ENCODE measurements around the gene MRPS18A. TPM values are rescaled to one million over a fixed set of nuclear protein-coding genes. Genes with fewer than 3 reads are reported as not detected.
A peak's percentile ranks its signal among the peaks of the same experiment; 100 is the strongest.

MRPS18A gene
- total and polyA plus RNA-seq, 9 of the 15 experiments (the other 6 are each of a cell fraction or from before 2014, with no cell fraction given) = 87.5 to 243 (median 125) TPM

GRCh38 chr6:43697421-43697820 is 9.8 kb upstream of the MRPS18A start (continued):
- TF ChIP-seq STAT5A (IDR thresholded peaks at IDR 0.05; ENCODE audit: borderline replicate concordance, low read length) (no peak), ETS1 (conservative IDR thresholded peaks at IDR 0.05; ENCODE audit: control insufficient read depth, low read depth, low read length) (no peak), PHF20 (IDR thresholded peaks at IDR 0.05; ENCODE audit: partially characterized antibody) (no peak), RBM15 (IDR thresholded peaks at IDR 0.05; ENCODE audit: insufficient read depth, low read length) (no peak)

GRCh38 chr6:43695967-43696291 is 8.3 kb upstream of the MRPS18A start:
- H3K9me3 ChIP-seq (replicated peaks; ENCODE audit: control insufficient read depth, insufficient read depth, low read depth, low read length) = no peaks in the 10 kb centered on the region
- H3K27ac ChIP-seq (ENCODE audit: extremely low read depth, low read depth, low read length) = no peak overlapping the region
- H3K4me2 ChIP-seq (ENCODE audit: insufficient read depth, low read length) = no peak overlapping the region
- H4K20me1 ChIP-seq (replicated peaks; ENCODE audit: control insufficient read depth, insufficient read depth, low read length) = no peaks in the 10 kb centered on the region
- peaks cover 0 to 15% of the 10 kb centered on the region in 2 experiments; a peak in 4 of 5 replicates for H3K4me1 ChIP-seq (replicated peaks in 1 of 2; ENCODE audit: control insufficient read depth in 2 of 2, insufficient read depth in 2 of 2, low read length in 2 of 2)
- H3K4me3 ChIP-seq = no peak overlapping the region
- in situ Hi-C loops (cut with MboI) (no loop called here), intact Hi-C loops (cut with micrococcal nuclease) (no loop called here)
- H3K79me2 ChIP-seq (ENCODE audit: control insufficient read depth, insufficient read depth, low read length) = no peaks in the 10 kb centered on the region
- ATAC-seq = no peak
- POLR2A ChIA-PET = interaction anchor here (0.6 to 2.1 kb wide), 4 partner anchors 8 to 381 kb away, joined by 3 to 7 read pairs (median 4); partner anchors contain the start of gene MRPS18A
- WGBS (ENCODE audit: insufficient coverage, low coverage, missing lambda C conversion rate) = 77% methylated on average over 4 of the region's 4 CpGs
- DNase-seq (ENCODE audit: extremely low read depth in 1 of 4, low spot score in 3 of 4) = no peak
- no peaks in the 10 kb centered on the region for H3K9me1 ChIP-seq (ENCODE audit: control insufficient read depth, insufficient read depth, low read length)
- FAIRE-seq = no peak
- BruUV-seq (replicated peaks) = no TSS peak
- no peaks in the 10 kb centered on the region for H3K36me3 ChIP-seq (ENCODE audit: control insufficient read depth, insufficient read depth, low read length)
- no peak overlapping the region for H3K9ac ChIP-seq (ENCODE audit: insufficient read depth in 1 of 2, low read depth in 2 of 2, low read length in 2 of 2)
- no peaks in the 10 kb centered on the region for H3K27me3 ChIP-seq (ENCODE audit: control insufficient read depth in 2 of 2, insufficient read depth in 2 of 2, low read length in 2 of 2)
- CTCF ChIA-PET (ENCODE audit: low intra/inter-chr PET ratio) = no interaction called here
- peak overlapping the region; percentile 75; the same call in 1 of the 2 replicates for H2AFZ ChIP-seq (ENCODE audit: low read depth, low read length)
- no peak for TF ChIP-seq ID3 (CRISPR knock-in tag; IDR thresholded peaks at IDR 0.05)
- TF ChIP-seq ID3 (tag; IDR thresholded peaks at IDR 0.05) = no peak
- no peak for TF ChIP-seq E2F6 (IDR thresholded peaks at IDR 0.05; ENCODE audit: borderline replicate concordance in 1 of 2, extremely low read depth in 1 of 2, insufficient read depth in 1 of 2, insufficient read length in 1 of 2, low read depth in 1 of 2, low read length in 1 of 2, poor library complexity in 1 of 2, severe bottlenecking in 1 of 2)
- TF ChIP-seq BCLAF1 (IDR thresholded peaks at IDR 0.05; ENCODE audit: borderline replicate concordance in 1 of 2, control insufficient read depth in 1 of 2, low read depth in 2 of 2, low read length in 1 of 2) = no peak
- no peak for TF ChIP-seq PRPF4 (IDR thresholded peaks at IDR 0.05; ENCODE audit: insufficient read depth, low read depth, low read length, poor library complexity, severe bottlenecking)
- TF ChIP-seq DDX20 (tag; IDR thresholded peaks at IDR 0.05; ENCODE audit: low read depth) = no peak
- no peak for TF ChIP-seq ETV1 (tag; conservative IDR thresholded peaks at IDR 0.05; ENCODE audit: low read depth)
- no peak for TF ChIP-seq TCF3 (CRISPR knock-in tag; IDR thresholded peaks at IDR 0.05)
- TF ChIP-seq ZKSCAN8 (CRISPR knock-in tag; IDR thresholded peaks at IDR 0.05) = no peak
- no peak for TF ChIP-seq CEBPG (CRISPR knock-in tag; IDR thresholded peaks at IDR 0.05)
- TF ChIP-seq CEBPG (tag; conservative IDR thresholded peaks at IDR 0.05 in 1 of 2, IDR thresholded peaks at IDR 0.05 in 1 of 2) = no peak
